Activated CD8-positive, alpha-beta memory T cell treated with anti-CD3 and anti-CD28 coated beads for 36 hours (primary cell): ENCODE data around the gene GTF2H2C. TPM values are rescaled to one million over a fixed set of nuclear protein-coding genes. Genes with fewer than 3 reads are reported as not detected.
"Not testable (repeated sequence)": the region's sequence is repeated elsewhere in the genome, so short reads cannot be mapped to it uniquely, and the experiment has no call there.

Experiments used
- CTCF ChIA-PET: fragments of 350-600 bp; sonication (Branson Sonifier 250); formaldehyde crosslinking; loops from one replicate; lab custom pipeline; 2021; ENCODE audit warnings: antibody characterized with exemption; lab: Charles Lee
- POLR2A ChIA-PET: fragments of 350-600 bp; sonication (Branson Sonifier 250); formaldehyde crosslinking; loops from one replicate; lab custom pipeline; 2021; ENCODE audit warnings: antibody characterized with exemption; lab: Charles Lee
- total RNA-seq, 2 experiments: library from RNA; stranded (reverse); gene quantifications; one replicate each; pipeline ENCODE4 v1.2.3, GENCODE V29; 2021

The GTF2H2C gene
- total RNA-seq, result 10 to 100 TPM; 58.6 to 60.2 TPM

DNA sequence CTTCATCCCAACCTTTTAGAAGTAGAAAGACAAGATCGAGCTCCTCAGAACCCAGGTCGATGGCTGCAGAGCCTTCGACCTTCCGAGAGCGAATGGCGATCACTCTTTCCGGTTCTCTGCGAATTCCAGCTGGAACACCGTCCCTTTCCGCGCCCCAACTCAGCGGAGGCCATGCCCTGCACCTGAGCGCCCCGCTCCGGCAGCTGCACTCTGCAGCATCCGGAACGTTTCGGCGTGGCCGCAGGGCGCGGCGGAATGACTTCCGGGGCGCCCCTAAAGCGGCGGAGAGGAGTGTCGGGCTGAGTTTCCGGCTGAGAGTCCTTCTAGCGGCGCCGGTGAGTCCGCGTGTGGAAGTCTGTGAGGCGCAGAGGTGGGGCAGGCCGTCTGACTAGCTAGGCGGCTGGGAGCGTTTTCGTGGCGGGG, at the start of gene GTF2H2C:
Gene GTF2H2C (plus strand): TSS at position 284 of the 423 bp plus-strand sequence. CDS start 4,942 bp downstream, outside the sequence.
- CTCF ChIA-PET, POLR2A ChIA-PET: not testable (repeated sequence)

DNA sequence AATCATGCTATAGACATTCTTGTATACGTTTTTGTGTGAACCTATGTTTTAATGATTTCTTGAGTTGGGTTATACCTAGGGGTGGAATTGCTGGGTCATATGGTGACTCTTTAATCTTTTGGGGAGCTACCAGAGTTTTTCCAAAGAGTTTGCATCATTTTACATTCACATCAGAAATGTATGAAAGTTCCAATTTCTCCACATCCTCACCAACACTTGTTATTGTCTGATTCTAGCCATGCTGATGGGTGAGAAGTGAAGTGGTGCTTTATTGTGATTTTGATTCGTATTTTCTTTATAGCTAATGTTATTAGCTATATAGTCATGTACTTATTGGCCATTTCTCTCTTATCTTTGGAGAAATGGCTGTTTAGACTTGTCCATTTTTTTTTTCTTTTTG, 49.3 kb upstream of the GTF2H2C start:
- ChIA-PET POLR2A (no interaction called here), CTCF (no interaction called here)

DNA sequence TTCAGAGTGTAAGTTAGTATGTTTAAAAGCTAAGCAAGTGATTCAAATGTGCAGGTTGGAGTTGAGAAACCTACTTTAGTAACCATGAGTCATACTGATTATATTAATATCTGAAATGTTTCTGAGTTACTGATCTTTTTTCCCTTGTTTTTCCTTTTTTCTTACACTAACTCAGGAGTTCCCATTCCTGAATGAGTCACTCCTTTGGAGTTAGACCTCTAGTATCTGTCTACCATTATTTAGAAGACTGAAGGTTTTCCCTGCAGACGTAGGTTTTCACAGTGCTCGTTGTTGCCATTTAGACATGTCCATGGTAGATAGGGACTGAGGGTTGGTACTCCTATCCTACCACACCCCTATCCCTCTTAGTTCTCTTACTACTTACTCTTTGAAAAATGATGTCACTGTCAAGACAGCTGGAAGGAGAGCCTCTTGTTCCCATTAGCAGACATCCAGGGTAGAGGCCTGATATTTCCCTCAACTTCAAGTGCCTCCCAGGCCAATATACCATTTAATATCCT, 47.2 kb upstream of the GTF2H2C start:
- POLR2A ChIA-PET, result no interaction called here
- CTCF ChIA-PET, result no interaction called here

DNA sequence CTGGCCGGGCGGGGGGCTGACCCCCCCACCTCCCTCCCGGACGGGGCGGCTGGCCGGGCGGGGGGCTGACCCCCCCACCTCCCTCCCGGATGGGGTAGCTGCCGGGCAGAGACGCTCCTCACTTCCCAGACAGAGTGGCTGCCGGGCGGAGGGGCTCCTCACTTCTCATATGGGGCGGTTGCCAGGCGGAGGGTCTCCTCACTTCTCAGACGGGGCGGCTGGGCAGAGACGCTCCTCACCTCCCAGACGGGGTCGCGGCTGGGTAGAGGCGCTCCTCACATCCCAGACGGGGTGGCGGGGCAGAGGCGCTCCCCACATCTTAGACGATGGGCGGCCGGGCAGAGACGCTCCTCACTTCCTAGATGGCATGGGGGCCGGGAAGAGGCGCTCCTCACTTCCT, 44.4 kb upstream of the GTF2H2C start:
- CTCF ChIA-PET, POLR2A ChIA-PET: not testable (repeated sequence)

DNA sequence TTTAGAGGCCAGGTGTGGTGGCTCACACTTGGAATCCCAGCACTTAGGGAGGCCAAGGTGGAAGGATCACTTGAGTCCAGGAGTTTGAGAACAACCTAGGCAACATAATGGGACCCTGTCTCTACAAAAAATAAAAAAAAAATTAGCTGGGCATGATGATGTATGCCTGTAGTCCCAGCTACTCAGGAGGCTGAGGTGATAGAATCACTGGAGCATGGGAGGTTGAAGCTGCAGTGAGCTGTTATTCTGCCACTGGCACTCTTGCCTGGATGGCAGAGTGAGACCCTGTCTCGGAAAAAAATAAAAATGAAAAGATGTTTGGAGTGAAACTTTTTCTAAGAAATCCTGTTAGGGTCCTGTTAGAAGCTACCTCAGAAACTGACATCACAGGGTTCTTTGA, 43.2 kb upstream of the GTF2H2C start:
- ChIA-PET CTCF (no interaction called here), POLR2A (no interaction called here)

DNA sequence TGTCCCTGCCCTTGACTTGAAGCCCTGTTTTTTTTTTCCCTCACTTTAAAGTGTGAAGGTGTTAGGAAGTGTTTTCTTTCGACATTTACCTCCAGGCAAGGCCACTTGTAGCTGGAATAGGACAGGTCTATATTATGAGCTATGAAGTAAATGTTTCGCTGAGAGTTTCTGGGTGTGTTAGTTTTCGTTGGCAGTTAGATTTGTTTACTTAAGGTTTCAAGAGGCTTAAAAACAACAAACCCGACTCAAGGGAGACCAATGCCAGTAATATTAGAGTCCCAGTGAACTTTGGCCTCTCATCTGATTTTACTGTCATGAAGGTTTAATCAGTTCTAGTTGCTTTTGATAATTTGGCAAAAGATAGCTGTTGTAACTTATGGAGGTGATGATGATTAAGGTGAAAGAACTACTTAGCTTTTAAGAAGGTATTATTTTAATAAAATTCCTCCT, 42.2 kb upstream of the GTF2H2C start:
- CTCF ChIA-PET, result no interaction called here
- POLR2A ChIA-PET, result no interaction called here

DNA sequence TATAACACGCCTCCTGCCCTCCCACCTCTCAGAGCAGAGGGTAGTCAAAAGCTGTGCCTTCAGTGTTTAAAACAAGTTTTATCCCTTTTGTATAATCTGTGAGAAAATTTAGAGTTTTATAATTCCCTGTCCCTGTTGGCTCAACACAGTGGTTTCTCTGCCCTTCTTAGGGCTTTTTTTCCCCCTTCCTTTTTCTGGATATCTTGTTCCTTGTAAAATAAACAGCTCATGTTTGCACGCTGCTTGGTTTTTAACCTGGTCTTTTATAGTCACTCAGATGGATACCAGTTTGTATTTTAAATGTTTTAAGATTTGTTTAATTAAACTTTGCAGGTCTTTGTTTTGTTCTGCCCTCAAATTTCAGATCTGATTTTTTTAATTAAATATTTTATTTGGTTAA, 40.7 kb upstream of the GTF2H2C start:
- POLR2A ChIA-PET, result no interaction called here
- CTCF ChIA-PET, result no interaction called here

DNA sequence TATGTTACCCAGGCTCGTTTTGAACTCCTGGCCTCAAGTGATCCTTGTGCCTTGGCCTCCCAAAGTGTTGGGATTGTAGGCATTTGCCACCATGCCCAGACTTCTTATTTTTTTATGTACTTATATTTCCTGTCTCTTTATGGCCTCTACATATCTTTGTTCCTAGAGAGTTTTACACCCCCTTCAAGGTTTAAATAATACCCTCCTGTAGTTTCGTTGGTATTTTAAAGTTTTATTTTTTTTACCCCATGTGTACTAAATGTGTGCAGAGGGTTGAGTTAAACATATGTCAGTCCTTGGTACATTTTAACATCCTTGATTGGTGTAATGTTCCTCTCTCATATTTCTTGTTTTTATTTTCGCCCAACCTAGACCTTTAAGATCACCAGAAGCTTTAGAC, 38.0 kb upstream of the GTF2H2C start:
- ChIA-PET CTCF (no interaction called here), POLR2A (no interaction called here)

DNA sequence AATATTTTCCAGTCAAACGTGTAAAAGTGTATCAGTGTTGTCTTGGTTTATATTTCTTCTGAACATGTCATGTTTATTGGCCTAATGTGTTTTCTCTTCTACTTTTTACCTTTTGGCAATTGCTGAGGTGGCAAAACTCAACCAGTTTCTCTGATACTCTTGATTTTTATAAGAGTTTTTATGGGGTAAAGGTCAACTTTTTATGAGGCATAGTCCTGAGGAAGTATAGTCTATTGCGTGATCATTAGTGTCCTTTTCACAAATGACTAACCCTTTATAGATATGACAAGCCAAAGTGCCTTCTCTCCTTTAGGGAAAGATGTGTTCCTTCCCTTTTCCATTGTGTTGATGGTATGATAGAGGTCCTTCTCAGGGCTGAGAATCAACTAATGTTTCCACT, 34.5 kb upstream of the GTF2H2C start:
- POLR2A ChIA-PET, result no interaction called here
- CTCF ChIA-PET, result no interaction called here

DNA sequence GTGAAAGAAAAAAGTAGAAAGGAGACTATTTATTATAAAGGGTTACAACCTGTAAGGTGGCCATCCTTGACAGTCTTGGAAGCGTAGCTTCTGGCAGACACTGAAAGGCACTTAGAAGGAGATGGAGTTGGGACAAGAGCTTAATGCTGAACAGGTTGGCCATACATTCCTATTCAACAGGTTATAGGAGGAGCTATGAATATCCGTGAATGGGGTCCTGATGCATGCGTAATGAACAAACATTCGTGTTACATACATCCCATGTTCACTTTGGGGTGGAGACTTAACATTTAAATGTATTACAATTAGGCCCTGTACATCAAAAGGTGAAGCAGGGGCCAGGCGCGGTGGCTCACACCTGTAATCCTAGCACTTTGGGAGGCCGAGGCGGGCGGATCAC, 33.3 kb upstream of the GTF2H2C start:
- POLR2A ChIA-PET, result no interaction called here
- CTCF ChIA-PET, result no interaction called here

DNA sequence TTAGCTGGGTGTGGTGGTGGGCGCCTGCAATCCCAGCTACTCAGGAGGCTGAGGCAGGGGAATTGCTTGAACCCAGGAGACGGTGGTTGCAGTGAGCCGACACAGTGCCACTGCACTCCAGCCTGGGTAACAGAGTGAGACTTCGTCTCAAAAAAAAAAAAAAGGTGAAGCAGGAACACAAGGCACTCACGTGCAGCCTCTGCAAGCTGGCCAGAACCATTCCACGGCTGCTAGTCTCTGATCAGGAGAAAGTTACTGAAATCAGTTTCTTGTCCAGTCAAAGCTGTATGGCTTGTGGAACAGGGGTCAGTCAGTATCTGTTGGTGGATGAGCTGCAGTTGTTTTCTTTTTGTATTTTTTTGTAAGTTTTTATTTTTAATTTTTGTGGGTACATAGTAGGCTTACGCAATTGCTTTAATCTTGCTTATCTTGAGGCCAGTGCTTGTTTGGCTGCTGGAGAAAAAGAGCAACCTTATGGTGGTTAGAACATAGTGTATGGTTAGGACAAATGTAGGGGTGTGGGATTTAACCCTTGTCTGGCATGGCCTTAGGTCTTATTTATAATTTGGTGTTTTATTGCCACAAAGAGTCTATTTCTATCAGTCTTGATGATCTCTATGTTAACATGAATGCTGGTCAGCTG, 32.7 kb upstream of the GTF2H2C start:
- POLR2A ChIA-PET, result no interaction called here
- CTCF ChIA-PET, result no interaction called here

DNA sequence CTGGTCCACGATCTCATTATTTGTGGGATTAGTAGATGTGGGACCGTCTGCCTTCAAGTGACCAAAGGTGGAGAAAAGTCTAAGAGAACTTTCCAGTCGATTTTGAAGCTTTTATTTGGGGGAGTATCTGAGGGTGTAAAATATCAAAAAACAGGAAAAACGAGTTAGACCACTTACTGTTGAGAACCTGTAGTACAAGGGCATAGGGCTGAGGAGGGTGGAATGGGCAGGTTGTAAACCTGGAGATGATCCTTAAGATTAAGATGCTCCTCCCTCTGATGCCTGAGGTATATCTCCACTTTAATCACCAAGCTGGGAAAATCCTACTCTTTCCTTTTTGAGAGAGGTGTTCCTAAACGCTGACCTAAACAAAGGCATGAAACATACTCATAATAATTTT, 32.0 kb upstream of the GTF2H2C start:
- CTCF ChIA-PET, result no interaction called here
- POLR2A ChIA-PET, result no interaction called here

DNA sequence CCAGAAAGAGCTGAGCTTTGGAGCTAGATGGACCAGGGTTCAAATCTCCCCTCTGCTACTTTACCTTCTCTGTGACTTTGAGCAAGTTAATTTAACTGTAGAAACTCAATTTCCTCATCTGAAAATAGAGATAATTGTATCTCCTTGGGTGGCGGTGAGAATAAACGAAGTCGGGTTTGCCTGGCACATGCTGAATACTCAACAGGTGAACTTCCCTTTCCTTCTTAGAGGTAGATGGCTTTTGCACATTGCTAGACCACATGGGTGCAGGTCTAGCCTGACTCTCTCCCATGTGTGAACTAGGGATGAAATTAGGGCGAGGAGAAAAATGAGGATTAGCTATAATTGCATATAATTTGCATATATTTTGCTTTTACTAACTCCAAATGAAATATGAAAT, 31.4 kb upstream of the GTF2H2C start:
- CTCF ChIA-PET, result no interaction called here
- POLR2A ChIA-PET, result no interaction called here

DNA sequence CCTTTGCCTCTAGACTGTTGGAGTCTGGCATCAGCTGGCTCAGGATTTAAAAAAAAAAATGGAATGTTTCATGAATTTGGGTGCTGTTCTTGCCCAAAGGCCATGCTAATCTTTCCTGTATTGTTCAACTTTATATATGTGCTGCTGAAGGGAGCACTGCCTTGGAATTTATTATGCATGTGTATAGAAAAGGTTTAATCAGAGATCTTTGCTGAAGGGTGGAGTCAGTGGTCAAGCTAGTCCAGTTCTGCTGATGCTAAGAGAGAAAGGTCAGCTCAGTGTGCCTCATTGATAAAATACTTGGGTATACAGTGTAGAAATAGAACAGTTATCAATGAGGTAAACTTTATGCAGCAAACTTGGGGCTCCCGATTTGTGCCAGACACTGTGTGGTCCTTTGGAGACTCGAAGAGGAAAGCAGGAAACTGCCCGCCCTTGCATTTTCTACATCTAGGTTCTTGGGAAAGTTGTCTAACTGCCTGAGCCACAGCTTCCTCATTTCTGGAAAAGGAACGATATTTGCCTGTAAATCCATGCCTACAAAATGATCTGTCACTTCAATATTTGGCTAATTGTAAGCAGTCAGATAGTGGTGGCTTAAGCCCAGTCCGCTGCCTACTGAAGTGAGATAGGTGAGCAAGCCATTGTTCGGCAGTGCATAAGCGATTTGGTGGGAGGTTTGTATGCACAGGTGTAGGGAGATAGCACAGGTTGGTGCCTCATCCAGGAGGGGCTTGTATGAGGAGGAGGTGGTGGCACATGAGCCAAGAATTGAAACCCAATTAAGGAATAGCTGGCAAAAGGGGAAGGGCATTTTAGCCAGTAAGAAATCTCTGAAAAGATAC, 29.2 kb upstream of the GTF2H2C start:
- POLR2A ChIA-PET, result no interaction called here
- CTCF ChIA-PET, result no interaction called here

DNA sequence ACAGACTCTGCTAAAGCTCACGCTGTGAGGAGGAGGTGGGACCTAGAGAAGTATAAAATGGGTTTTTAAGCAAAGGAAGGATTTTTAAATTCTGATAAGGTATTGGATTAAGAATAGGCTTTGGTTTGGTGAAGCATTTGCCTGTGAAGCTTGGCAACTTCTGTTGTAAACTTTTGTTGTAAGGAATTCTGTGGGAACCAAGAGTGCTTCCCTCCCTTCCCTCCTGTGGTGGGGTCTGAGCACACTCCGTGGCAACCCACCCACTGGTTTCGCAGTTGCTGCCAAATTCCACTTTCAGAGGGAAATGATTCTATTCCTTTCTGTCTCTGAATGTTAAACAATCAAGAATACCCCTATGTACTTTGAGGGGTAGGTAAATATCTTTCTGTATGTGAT, 28.6 kb upstream of the GTF2H2C start:
- CTCF ChIA-PET, result no interaction called here
- POLR2A ChIA-PET, result no interaction called here

DNA sequence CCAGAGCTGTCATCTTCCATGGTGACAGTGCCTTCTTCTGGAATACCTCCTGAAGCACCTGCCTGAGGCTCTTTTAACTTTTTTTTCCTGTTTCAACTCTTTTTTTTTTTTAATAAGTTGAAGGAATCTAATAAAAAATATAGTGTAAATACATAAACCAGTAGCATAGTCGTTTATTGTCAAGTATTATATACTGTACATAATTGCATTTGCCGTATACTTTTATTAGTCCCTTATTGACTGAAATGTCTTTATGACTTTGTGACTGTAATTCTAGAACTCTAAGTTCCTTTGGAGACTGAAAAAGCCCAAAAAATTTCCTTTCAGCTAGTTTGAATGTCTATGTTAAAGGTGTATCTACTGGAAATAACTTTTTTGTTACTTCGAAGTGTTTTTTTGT, 22.1 kb upstream of the GTF2H2C start:
- POLR2A ChIA-PET, CTCF ChIA-PET: not testable (repeated sequence)

DNA sequence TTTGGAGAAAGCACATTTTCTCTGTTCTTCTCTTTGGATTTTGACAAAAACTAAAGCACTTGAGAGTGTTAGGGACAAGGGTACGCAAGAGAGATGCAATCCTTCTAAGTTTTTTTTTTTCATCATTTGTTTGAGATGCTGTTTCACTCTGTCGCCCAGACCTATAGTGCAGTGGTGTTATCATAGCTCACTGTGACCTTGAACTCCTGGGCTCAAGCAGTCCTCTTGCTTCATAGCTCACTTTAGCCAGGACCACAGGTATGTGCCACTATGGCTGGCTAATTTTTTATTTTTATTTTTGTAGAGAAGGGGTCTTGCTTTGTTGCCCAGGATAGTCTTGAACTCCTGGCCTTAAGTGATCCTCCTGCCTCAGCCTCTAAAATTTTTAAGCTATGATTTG, 21.3 kb upstream of the GTF2H2C start:
- CTCF ChIA-PET, POLR2A ChIA-PET: not testable (repeated sequence)

DNA sequence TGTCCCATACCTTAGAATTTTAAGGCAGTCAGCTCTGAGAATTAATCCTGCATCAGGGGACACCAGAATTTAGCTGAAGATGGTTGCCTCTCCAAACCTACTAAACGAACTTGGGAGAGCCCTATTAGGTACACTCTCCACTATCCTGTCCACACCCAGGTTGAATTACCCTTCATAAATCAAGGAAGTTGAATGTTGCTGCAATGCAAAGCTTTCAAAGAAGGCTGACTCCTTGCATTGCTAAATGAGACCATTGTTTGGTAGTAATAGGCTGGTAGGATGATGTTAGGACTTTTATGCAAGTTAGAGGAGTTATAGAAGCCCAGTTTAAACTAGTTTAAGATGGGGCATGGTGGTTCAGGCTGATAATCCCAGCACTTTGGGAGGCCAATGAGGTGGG, 18.6 kb upstream of the GTF2H2C start:
- POLR2A ChIA-PET, CTCF ChIA-PET: not testable (repeated sequence)

DNA sequence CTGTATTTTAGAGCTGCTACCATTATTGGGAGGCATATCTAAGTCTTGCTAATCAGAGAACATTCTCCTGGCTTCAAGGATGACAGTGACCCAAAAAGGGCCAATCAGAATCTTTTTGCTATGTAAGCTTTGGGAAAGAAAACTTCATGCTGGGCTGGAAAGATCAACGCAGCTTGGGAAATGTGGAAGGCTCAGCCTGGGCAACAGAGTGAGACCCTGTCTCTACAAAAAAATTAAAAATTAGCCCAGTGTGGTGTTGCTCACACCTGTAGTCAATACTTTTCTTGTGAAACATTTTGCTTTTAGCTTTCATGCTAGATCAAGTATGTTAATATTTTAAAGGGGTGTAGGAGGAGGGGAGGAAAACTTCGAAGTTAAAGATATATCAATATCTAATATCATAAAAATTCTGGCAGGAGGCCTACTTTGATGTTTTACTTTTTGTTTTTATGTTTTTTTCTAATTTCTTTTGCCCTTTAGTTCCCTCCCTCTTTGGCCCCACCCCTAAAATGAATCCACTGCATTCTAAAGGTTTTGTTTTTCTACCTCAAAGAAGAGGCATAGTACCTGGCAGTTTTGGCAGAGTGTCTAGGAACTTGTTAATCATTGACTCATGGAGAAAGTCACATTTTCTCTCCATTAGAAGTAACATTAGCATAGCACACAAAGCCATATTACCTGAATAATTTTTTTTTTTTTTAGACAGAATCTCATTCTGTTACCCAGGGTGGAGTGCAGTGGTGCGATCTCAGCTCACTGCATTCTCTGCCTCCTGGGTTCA, 17.0 kb upstream of the GTF2H2C start:
- CTCF ChIA-PET, POLR2A ChIA-PET: not testable (repeated sequence)

DNA sequence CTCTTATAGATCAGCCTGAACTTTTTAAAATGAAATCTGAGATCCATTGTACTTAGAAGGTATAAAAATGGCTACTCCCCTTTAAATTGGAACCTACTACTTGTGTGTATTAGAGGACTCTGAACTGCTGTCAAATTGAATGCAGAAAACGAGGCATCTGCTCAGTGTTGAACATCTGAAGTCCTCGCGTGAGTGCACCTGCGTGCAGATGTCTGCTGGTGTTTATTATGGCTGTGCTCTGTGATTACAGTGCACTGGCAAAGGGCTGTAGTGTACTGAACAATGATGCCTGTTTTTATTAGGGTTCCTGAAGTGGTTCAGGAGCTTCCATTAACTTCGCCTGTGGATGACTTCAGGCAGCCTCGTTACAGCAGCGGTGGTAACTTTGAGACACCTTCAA, 15.4 kb upstream of the GTF2H2C start:
- CTCF ChIA-PET, POLR2A ChIA-PET: not testable (repeated sequence)
